Measurements from ENCODE around the gene DSCAML1.

DSCAML1 gene

DNA sequence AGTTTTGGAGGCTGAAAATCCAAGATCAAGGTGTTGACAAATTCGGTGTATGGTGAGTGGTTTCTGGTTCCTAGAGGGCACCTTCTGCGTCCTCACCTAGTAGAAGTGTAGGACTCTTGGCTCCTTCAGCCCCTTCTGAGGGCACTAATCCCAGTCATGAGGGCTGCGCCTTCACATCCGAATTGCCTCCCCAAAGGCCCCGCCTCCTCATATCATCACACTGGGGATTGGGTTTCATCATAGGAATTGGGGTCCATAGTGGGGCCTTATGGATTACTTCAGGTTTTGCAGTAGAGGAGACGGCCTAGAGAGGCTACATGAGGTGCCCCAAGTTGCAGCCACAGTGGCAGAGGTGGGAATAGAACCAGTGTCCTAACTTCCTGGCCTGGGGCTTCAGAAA, 382.3 kb downstream of the DSCAML1 start:
- Histone ChIP-seq H2AK5ac (ENCODE audit: low read depth, low read length) (no peak overlapping the region), H3K79me1 (ENCODE audit: low read depth, low read length) (no peaks in the 10 kb centered on the region), H2BK5ac (ENCODE audit: low read length) (no peak overlapping the region), H2AFZ (ENCODE audit: low read length) (no peak overlapping the region), H3K9me3 (replicated peaks in 1 of 2; ENCODE audit: control insufficient read depth in 2 of 2, insufficient read depth in 1 of 2, low read depth in 1 of 2, low read length in 2 of 2) (no peaks in the 10 kb centered on the region), H3K23ac (ENCODE audit: low read depth, low read length, poor library complexity) (no peak overlapping the region), H3K9ac (ENCODE audit: low read depth, low read length, poor library complexity) (no peak overlapping the region), H2BK120ac (ENCODE audit: low read depth, low read length) (no peak overlapping the region), H3K18ac (ENCODE audit: low read length) (no peak overlapping the region), H4K8ac (ENCODE audit: low read depth, low read length) (no peak overlapping the region), H3K4me3 (ENCODE audit: low read length in 2 of 2) (no peak overlapping the region), H3K4me1 (ENCODE audit: control insufficient read depth in 2 of 2, insufficient read depth in 1 of 2, low read depth in 1 of 2, low read length in 2 of 2) (peaks cover 0 to 2% of the 10 kb centered on the region in 2 donors), H3K14ac (ENCODE audit: low read length) (no peak overlapping the region), H4K91ac (ENCODE audit: low read depth, low read length, poor library complexity) (no peak overlapping the region), H3K27ac (replicated peaks; ENCODE audit: low read length) (no peak overlapping the region), H2BK12ac (ENCODE audit: low read length) (no peak overlapping the region), H3K36me3 (replicated peaks in 1 of 2; ENCODE audit: control insufficient read depth in 2 of 2, insufficient read depth in 2 of 2, low read length in 2 of 2) (peaks cover 3 to 18% of the 10 kb centered on the region in 2 donors), H3K4me2 (ENCODE audit: insufficient read depth, low read length, poor library complexity, severe bottlenecking) (no peak overlapping the region), H3K27me3 (ENCODE audit: control insufficient read depth in 3 of 3, insufficient read depth in 3 of 3, low read depth in 1 of 3, low read length in 3 of 3) (no peaks in the 10 kb centered on the region), H2BK15ac (ENCODE audit: low read length) (no peak overlapping the region), H3K4ac (ENCODE audit: low read length) (no peak overlapping the region)
- no CpG with 5 or more reads among the region's 6 CpGs for WGBS, 2 donors (ENCODE audit: extremely low coverage in 2 of 2, insufficient read length in 2 of 2, insufficient replicate concordance in 1 of 2)
- no peak for DNase-seq (ENCODE audit: low spot score)

DNA sequence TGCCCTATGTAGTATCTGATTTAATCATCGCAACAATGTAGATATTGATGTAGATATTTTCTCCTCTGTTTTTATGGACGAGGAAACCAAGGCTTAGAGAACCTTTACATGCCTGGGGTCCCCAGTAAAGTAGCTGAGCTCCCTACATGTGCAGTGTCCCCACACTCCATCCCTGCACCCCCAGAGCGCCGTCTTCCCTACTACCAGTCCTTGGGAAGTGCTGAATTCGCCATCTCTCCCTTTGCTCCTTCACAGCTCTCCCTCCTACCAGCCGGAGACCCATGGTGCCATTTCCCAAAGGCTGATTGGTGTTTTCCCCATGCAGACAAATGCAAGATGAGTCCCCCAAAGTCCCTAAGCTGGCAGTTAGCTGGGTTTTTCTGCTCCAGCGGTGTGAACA, 383.4 kb downstream of the DSCAML1 start:
- no peak for DNase-seq (ENCODE audit: low spot score)
- no peak overlapping the region for H2BK15ac ChIP-seq (ENCODE audit: low read length)
- no peak overlapping the region for H3K4ac ChIP-seq (ENCODE audit: low read length)
- H2AK5ac ChIP-seq (ENCODE audit: low read depth, low read length), result no peak overlapping the region
- H3K18ac ChIP-seq (ENCODE audit: low read length), result no peak overlapping the region
- no peaks in the 10 kb centered on the region for H3K9me3 ChIP-seq (replicated peaks in 1 of 2; ENCODE audit: control insufficient read depth in 2 of 2, insufficient read depth in 1 of 2, low read depth in 1 of 2, low read length in 2 of 2)
- WGBS, 2 donors (ENCODE audit: extremely low coverage in 2 of 2, insufficient read length in 2 of 2, insufficient replicate concordance in 1 of 2), result no CpG with 5 or more reads among the region's 7 CpGs
- no peak overlapping the region for H3K23ac ChIP-seq (ENCODE audit: low read depth, low read length, poor library complexity)
- H3K9ac ChIP-seq (ENCODE audit: low read depth, low read length, poor library complexity), result no peak overlapping the region
- H3K14ac ChIP-seq (ENCODE audit: low read length), result no peak overlapping the region
- H2BK120ac ChIP-seq (ENCODE audit: low read depth, low read length), result no peak overlapping the region
- H2AFZ ChIP-seq (ENCODE audit: low read length), result no peak overlapping the region
- no peak overlapping the region for H4K91ac ChIP-seq (ENCODE audit: low read depth, low read length, poor library complexity)
- peaks cover 0 to 2% of the 10 kb centered on the region in 2 donors for H3K4me1 ChIP-seq (ENCODE audit: control insufficient read depth in 2 of 2, insufficient read depth in 1 of 2, low read depth in 1 of 2, low read length in 2 of 2)
- no peak overlapping the region for H2BK5ac ChIP-seq (ENCODE audit: low read length)
- H2BK12ac ChIP-seq (ENCODE audit: low read length), result no peak overlapping the region
- H3K4me2 ChIP-seq (ENCODE audit: insufficient read depth, low read length, poor library complexity, severe bottlenecking), result no peak overlapping the region
- no peak overlapping the region for H4K8ac ChIP-seq (ENCODE audit: low read depth, low read length)
- H3K79me1 ChIP-seq (ENCODE audit: low read depth, low read length), result no peaks in the 10 kb centered on the region
- no peak overlapping the region for H3K4me3 ChIP-seq (ENCODE audit: low read length in 2 of 2)
- H3K27ac ChIP-seq (replicated peaks; ENCODE audit: low read length), result no peak overlapping the region
- H3K27me3 ChIP-seq (ENCODE audit: control insufficient read depth in 3 of 3, insufficient read depth in 3 of 3, low read depth in 1 of 3, low read length in 3 of 3), result no peaks in the 10 kb centered on the region
- peaks cover 5 to 29% of the 10 kb centered on the region in 2 donors for H3K36me3 ChIP-seq (replicated peaks in 1 of 2; ENCODE audit: control insufficient read depth in 2 of 2, insufficient read depth in 2 of 2, low read length in 2 of 2)

DNA sequence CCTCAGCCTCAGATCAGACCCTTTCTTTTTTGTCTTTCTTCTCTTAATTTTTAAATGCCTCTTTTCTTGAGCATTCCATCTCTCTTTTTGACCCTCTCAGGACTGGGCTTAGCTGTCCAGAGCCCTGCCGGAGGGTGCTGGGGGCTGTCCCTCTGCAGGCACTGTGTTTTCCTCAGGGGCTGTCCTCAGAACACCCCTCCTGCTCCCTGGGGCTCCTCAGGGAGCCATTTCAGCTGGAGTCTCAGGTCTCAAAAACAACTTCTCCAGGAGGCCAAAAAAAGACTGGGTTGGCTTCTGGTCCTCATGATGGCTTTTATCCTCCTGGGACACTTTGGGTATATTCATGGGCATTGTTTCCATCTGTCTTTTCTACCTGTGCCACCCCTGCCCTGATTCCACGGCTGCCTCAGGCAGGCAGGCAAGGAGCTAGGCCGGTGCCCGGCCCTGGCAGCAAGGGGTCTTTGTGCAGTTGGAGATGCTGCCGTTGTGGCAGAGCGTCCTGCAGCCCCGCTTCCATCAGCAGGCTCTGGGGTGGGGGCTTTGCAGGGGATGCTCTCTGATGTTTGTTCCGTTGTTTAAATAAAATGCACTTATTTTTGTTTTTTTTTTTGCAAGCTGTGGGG, 384.3 kb downstream of the DSCAML1 start:
- no peaks in the 10 kb centered on the region for H3K79me1 ChIP-seq (ENCODE audit: low read depth, low read length)
- no peak overlapping the region for H3K23ac ChIP-seq (ENCODE audit: low read depth, low read length, poor library complexity)
- no peak overlapping the region for H2BK12ac ChIP-seq (ENCODE audit: low read length)
- H3K4ac ChIP-seq (ENCODE audit: low read length), result no peak overlapping the region
- H3K4me3 ChIP-seq (ENCODE audit: low read length in 2 of 2), result no peak overlapping the region
- H2BK120ac ChIP-seq (ENCODE audit: low read depth, low read length), result no peak overlapping the region
- H3K27me3 ChIP-seq (ENCODE audit: control insufficient read depth in 3 of 3, insufficient read depth in 3 of 3, low read depth in 1 of 3, low read length in 3 of 3), result no peaks in the 10 kb centered on the region
- no peak overlapping the region for H3K4me2 ChIP-seq (ENCODE audit: insufficient read depth, low read length, poor library complexity, severe bottlenecking)
- H2BK5ac ChIP-seq (ENCODE audit: low read length), result no peak overlapping the region
- no peak overlapping the region for H4K8ac ChIP-seq (ENCODE audit: low read depth, low read length)
- peaks cover 0 to 2% of the 10 kb centered on the region in 2 donors for H3K4me1 ChIP-seq (ENCODE audit: control insufficient read depth in 2 of 2, insufficient read depth in 1 of 2, low read depth in 1 of 2, low read length in 2 of 2)
- DNase-seq (ENCODE audit: low spot score), result no peak
- H4K91ac ChIP-seq (ENCODE audit: low read depth, low read length, poor library complexity), result no peak overlapping the region
- no peak overlapping the region for H2BK15ac ChIP-seq (ENCODE audit: low read length)
- no peak overlapping the region for H3K14ac ChIP-seq (ENCODE audit: low read length)
- no peaks in the 10 kb centered on the region for H3K9me3 ChIP-seq (replicated peaks in 1 of 2; ENCODE audit: control insufficient read depth in 2 of 2, insufficient read depth in 1 of 2, low read depth in 1 of 2, low read length in 2 of 2)
- no peak overlapping the region for H2AFZ ChIP-seq (ENCODE audit: low read length)
- no peak overlapping the region for H2AK5ac ChIP-seq (ENCODE audit: low read depth, low read length)
- H3K36me3 ChIP-seq (replicated peaks in 1 of 2; ENCODE audit: control insufficient read depth in 2 of 2, insufficient read depth in 2 of 2, low read length in 2 of 2), result peaks cover 12 to 37% of the 10 kb centered on the region in 2 donors
- no peak overlapping the region for H3K9ac ChIP-seq (ENCODE audit: low read depth, low read length, poor library complexity)
- H3K18ac ChIP-seq (ENCODE audit: low read length), result peak overlapping the region; percentile 71
- WGBS, 2 donors (ENCODE audit: extremely low coverage in 2 of 2, insufficient read length in 2 of 2, insufficient replicate concordance in 1 of 2), result no CpG with 5 or more reads among the region's 8 CpGs
- no peak overlapping the region for H3K27ac ChIP-seq (replicated peaks; ENCODE audit: low read length)

DNA sequence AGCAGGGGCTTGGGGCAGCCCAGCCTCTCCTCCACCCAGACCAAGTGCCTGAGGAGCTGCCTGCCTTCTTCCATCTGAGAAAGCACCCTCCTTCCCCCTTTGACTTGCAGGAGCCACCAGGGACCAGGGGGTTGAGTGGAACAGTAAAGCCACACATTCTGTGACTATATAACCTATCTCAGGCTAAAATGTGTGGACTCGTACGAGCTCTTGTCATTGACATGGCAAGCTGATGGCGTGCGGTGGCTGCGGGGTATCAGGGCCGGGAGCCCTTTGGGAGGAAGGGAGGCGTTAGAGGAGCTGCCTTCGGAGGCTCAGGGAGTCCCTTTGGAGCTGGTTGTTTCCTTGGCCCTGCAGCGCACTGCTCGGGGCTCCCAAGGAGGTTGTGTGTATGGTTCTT, 384.8 kb downstream of the DSCAML1 start:
- no peak for DNase-seq (ENCODE audit: low spot score)
- no peak overlapping the region for H2BK120ac ChIP-seq (ENCODE audit: low read depth, low read length)
- no peak overlapping the region for H3K4ac ChIP-seq (ENCODE audit: low read length)
- no peak overlapping the region for H3K14ac ChIP-seq (ENCODE audit: low read length)
- H2BK5ac ChIP-seq (ENCODE audit: low read length), result no peak overlapping the region
- H3K36me3 ChIP-seq (replicated peaks in 1 of 2; ENCODE audit: control insufficient read depth in 2 of 2, insufficient read depth in 2 of 2, low read length in 2 of 2), result peaks cover 14 to 40% of the 10 kb centered on the region in 2 donors
- no peak overlapping the region for H2AFZ ChIP-seq (ENCODE audit: low read length)
- no peak overlapping the region for H3K23ac ChIP-seq (ENCODE audit: low read depth, low read length, poor library complexity)
- no peak overlapping the region for H4K91ac ChIP-seq (ENCODE audit: low read depth, low read length, poor library complexity)
- no peak overlapping the region for H3K4me3 ChIP-seq (ENCODE audit: low read length in 2 of 2)
- no peaks in the 10 kb centered on the region for H3K27me3 ChIP-seq (ENCODE audit: control insufficient read depth in 3 of 3, insufficient read depth in 3 of 3, low read depth in 1 of 3, low read length in 3 of 3)
- no peak overlapping the region for H2AK5ac ChIP-seq (ENCODE audit: low read depth, low read length)
- H2BK15ac ChIP-seq (ENCODE audit: low read length), result no peak overlapping the region
- no peak overlapping the region for H3K4me2 ChIP-seq (ENCODE audit: insufficient read depth, low read length, poor library complexity, severe bottlenecking)
- no peaks in the 10 kb centered on the region for H3K79me1 ChIP-seq (ENCODE audit: low read depth, low read length)
- H3K27ac ChIP-seq (replicated peaks; ENCODE audit: low read length), result no peak overlapping the region
- no peak overlapping the region for H2BK12ac ChIP-seq (ENCODE audit: low read length)
- H3K4me1 ChIP-seq (ENCODE audit: control insufficient read depth in 2 of 2, insufficient read depth in 1 of 2, low read depth in 1 of 2, low read length in 2 of 2), result peaks cover 0 to 2% of the 10 kb centered on the region in 2 donors
- no peak overlapping the region for H3K18ac ChIP-seq (ENCODE audit: low read length)
- no CpG with 5 or more reads among the region's 10 CpGs for WGBS, 2 donors (ENCODE audit: extremely low coverage in 2 of 2, insufficient read length in 2 of 2, insufficient replicate concordance in 1 of 2)
- H3K9me3 ChIP-seq (replicated peaks in 1 of 2; ENCODE audit: control insufficient read depth in 2 of 2, insufficient read depth in 1 of 2, low read depth in 1 of 2, low read length in 2 of 2), result peaks cover 0 to under 1% of the 10 kb centered on the region in 2 donors
- H4K8ac ChIP-seq (ENCODE audit: low read depth, low read length), result no peak overlapping the region
- no peak overlapping the region for H3K9ac ChIP-seq (ENCODE audit: low read depth, low read length, poor library complexity)
